ENCODE data around the gene TDRD12.

- TF ChIP-seq CTCF (IDR thresholded peaks at IDR 0.05) (no peak), ZFX (IDR thresholded peaks at IDR 0.05; ENCODE audit: borderline replicate concordance) (no peak)
These were observed 109.9 kb downstream of the TDRD12 start for GRCh38 chr19:32829345-32829896.
